IPS-18c (cell line): ENCODE data around the gene UACA.

Experiments
- H3K4me3 ChIP-seq: 2 replicates; pipeline ENCODE4 v1.7.0; 2013; ENCODE audit warnings: low read depth, mild to moderate bottlenecking, low read length, moderate library complexity; ENCODE audit not compliant: insufficient read depth
- H3K9me3 ChIP-seq: one replicate; pipeline ENCODE4 v1.6.1; 2013; ENCODE audit warnings: mild to moderate bottlenecking, low read length, moderate library complexity; ENCODE audit not compliant: control insufficient read depth, insufficient read depth

UACA gene

GRCh38 chr15:70703096-70703878, 60.1 kb downstream of the UACA start:
- Histone ChIP-seq H3K4me3 (no peak overlapping the region), H3K9me3 (no peaks in the 10 kb centered on the region)

GRCh38 chr15:70702584-70702983, 60.8 kb downstream of the UACA start:
- Histone ChIP-seq H3K4me3 (no peak overlapping the region), H3K9me3 (no peaks in the 10 kb centered on the region)

GRCh38 chr15:70701891-70702568, 61.3 kb downstream of the UACA start:
- no peak overlapping the region for H3K4me3 ChIP-seq

GRCh38 chr15:70701171-70701570, 62.2 kb downstream of the UACA start:
- Histone ChIP-seq H3K4me3 (no peak overlapping the region), H3K9me3 (no peaks in the 10 kb centered on the region)

More at GRCh38 chr15:70701891-70702568, 61.3 kb downstream of the UACA start:
- H3K9me3 ChIP-seq, result no peaks in the 10 kb centered on the region

GRCh38 chr15:70699890-70700289, 63.5 kb downstream of the UACA start:
- H3K4me3 ChIP-seq, result no peak overlapping the region

GRCh38 chr15:70698836-70699390, 64.4 kb downstream of the UACA start:
- no peak overlapping the region for H3K4me3 ChIP-seq
- H3K9me3 ChIP-seq, result no peaks in the 10 kb centered on the region

More at GRCh38 chr15:70699890-70700289, 63.5 kb downstream of the UACA start:
- no peaks in the 10 kb centered on the region for H3K9me3 ChIP-seq

DNA sequence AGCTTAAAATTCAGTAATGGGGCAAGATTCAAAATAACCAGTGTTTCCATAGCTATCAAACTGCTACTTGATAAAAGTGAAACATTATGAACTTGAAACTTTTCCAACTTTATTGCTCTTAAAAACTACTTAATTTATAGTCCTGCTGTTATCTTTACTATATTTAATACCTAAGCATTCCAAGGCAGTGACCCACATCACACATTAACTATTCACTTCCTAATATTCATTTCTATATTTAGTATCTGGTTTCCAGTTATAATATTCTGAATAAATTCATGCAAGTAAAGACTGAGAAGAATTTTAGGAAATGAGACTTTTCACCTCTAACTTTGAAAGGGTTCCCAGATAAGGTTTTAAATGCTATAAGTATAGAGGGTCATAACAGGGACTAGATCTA, 64.9 kb downstream of the UACA start:
- Histone ChIP-seq H3K9me3 (no peaks in the 10 kb centered on the region), H3K4me3 (no peak overlapping the region)

DNA sequence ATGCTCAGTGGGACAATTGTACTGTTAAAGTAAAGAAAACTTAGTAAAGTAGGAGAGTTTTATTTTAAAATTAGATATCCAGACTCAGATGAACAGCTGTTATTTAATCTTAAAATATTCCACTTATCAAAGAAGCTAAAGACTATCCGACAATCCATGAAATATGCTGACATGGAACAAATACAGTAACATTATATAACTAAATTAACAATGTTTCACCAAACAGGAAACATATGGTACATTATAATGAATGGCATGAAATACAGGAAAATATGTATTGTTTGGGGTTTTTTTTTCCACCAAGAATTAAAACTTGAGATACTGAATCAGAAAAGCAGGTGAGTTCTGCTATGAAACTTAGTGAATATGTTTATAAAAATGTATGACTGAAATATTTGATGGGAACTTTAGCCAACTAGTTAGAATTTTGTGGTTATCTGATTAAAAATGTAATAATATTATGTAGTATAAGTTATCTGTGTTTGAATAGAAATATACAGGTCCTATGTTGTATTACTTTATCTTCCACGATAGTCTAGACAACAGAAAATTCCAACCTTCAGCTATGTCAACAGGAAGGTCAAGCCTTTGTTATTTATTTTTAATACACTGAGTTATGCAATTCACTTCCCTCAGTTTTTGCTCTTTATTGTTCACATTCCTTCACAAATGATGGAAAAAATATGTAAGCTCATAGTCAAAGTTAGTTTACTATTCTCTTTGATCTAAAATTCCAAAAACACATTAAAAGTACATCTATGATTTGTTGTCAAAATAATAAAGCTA, 72.7 kb downstream of the UACA start:
- H3K4me3 ChIP-seq, result no peak overlapping the region
- no peaks in the 10 kb centered on the region for H3K9me3 ChIP-seq

- Histone ChIP-seq H3K4me3 (no peak overlapping the region), H3K9me3 (no peaks in the 10 kb centered on the region)
Observed at GRCh38 chr15:70690021-70690420, 73.3 kb downstream of the UACA start.

GRCh38 chr15:70687482-70687881, 75.9 kb downstream of the UACA start:
- Histone ChIP-seq H3K4me3 (no peak overlapping the region), H3K9me3 (no peaks in the 10 kb centered on the region)

DNA sequence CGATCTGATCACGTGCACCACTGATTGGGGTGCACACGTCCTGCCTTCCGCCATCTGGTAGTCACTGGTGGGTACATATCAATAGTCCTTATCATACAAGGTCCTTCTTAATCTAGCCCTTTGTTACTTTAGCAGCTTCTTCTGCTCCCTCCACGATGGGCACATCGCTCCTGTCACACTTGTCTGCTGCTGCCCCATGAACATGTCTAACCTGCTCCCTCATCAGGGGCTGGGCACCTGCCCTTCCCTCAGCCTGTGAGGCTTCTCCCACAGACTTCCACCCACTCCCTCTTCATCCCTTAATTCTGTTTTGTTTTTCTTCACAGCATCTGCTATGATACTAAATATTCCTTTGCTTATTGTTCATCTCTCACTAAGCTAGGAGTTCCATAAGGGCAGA, 82.5 kb downstream of the UACA start:
- H3K4me3 ChIP-seq, result no peak overlapping the region
- no peaks in the 10 kb centered on the region for H3K9me3 ChIP-seq

GRCh38 chr15:70679919-70680231, 83.5 kb downstream of the UACA start:
- Histone ChIP-seq H3K4me3 (no peak overlapping the region), H3K9me3 (no peaks in the 10 kb centered on the region)

DNA sequence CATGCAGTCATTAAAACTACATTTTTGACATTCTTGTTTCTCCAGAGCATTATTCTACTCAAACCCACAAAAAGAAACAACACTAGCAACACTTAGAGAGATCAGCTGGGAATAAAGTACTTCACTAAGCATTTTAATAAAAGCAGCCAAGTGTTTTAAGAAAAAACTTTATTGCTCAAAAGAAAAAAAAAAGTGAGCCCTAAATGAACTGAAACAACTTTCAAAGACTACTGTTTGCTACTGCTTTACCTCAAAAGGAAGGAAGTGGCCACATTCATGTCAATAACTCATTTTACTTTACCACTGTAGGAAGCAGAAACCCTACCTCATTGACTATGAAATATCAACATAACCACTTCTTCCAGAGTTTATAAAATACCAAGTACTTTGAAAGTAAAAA, 91.3 kb downstream of the UACA start:
- H3K4me3 ChIP-seq, result no peak overlapping the region
- H3K9me3 ChIP-seq, result no peaks in the 10 kb centered on the region

- H3K4me3 ChIP-seq, result no peak overlapping the region
- H3K9me3 ChIP-seq, result no peaks in the 10 kb centered on the region
Observed at GRCh38 chr15:70670680-70671079, 92.7 kb downstream of the UACA start.

DNA sequence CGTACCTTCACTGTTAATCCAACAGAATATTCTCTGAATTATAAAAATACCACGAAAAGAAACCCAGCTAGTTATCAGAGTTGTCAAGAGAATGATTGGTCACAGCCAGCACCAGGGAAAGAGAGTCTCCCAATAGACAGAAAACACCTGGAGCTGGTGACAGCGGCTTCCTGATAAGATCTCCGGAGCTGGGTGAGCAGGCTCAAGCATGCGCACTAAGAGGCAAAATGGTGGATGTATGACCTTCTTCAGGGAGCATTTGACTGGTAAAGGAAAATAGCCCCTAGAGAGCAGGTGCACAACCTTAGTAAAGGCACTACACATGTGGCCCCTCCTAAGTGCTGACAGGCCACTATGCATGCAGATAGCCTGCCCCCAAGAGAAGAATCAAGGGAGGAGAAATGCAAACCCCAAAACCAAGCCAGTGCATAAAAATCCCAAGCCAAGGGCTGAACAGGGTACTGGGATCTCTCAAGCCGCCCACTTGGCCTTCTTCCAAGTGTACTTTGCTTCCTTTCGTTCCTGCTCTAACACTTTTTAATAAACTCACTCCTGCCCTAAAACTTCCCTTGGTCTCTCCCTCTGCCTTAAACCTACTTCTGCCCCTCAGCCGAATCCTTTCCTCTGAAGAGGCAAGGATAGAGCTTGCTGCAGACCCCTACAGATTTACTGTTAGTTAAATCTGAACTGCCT, 93.2 kb downstream of the UACA start:
- no peak overlapping the region for H3K4me3 ChIP-seq
- no peaks in the 10 kb centered on the region for H3K9me3 ChIP-seq

- Histone ChIP-seq H3K4me3 (no peak overlapping the region), H3K9me3 (no peaks in the 10 kb centered on the region)
Observed at GRCh38 chr15:70669006-70669602, 94.3 kb downstream of the UACA start.

- no peak overlapping the region for H3K4me3 ChIP-seq
- H3K9me3 ChIP-seq, result no peaks in the 10 kb centered on the region
Observed at GRCh38 chr15:70665599-70665998, 97.8 kb downstream of the UACA start.
